HEK293T (cell line): ENCODE measurements around the gene CD69.

Experiments used
- CTCF ChIA-PET: fragments of 350-600 bp; formaldehyde crosslinking; extraction: SDS; loops from one replicate; lab custom pipeline; 2021; ENCODE audit warnings: antibody characterized with exemption, inconsistent platforms; lab: Yijun Ruan, JAX
- POLR2A ChIA-PET: fragments of 350-600 bp; formaldehyde crosslinking; extraction: SDS; loops from one replicate; lab custom pipeline; 2020; ENCODE audit warnings: antibody characterized with exemption, inconsistent platforms; lab: Yijun Ruan, JAX
- DNase-seq: peaks from one replicate; pipeline ENCODE4 v3.0.0; 2012; ENCODE audit warnings: mixed read lengths; ENCODE audit errors: extremely low spot score
- ARNT ChIP-seq: fragments of 450-650 bp; IDR thresholded peaks from 2 replicates; pipeline ENCODE4 v1.6.1; 2017; ENCODE audit warnings: mild to moderate bottlenecking
- BHLHE40 ChIP-seq: fragments of 450-650 bp; IDR thresholded peaks from 2 replicates; pipeline ENCODE4 v1.6.1; 2016; ENCODE audit warnings: mild to moderate bottlenecking, moderate library complexity, borderline replicate concordance
- CTBP1 ChIP-seq: fragments of 450-650 bp; IDR thresholded peaks from 2 replicates; pipeline ENCODE4 v1.6.1; 2016; ENCODE audit warnings: borderline replicate concordance
- ELF4 ChIP-seq: fragments of 450-650 bp; IDR thresholded peaks from 2 replicates; pipeline ENCODE4 v1.6.1; 2017; ENCODE audit warnings: antibody characterized with exemption
- FOXA1 ChIP-seq: fragments of 450-650 bp; IDR thresholded peaks from 2 replicates; pipeline ENCODE4 v1.6.1; 2016; ENCODE audit warnings: mild to moderate bottlenecking
- FOXK2 ChIP-seq: fragments of 450-650 bp; IDR thresholded peaks from 2 replicates; pipeline ENCODE4 v1.6.1; 2016; ENCODE audit warnings: mild to moderate bottlenecking
- FOXM1 ChIP-seq: fragments of 450-650 bp; IDR thresholded peaks from 2 replicates; pipeline ENCODE4 v1.6.1; 2017; ENCODE audit warnings: mild to moderate bottlenecking, borderline replicate concordance
- HDGF ChIP-seq: fragments of 450-650 bp; IDR thresholded peaks from 2 replicates; pipeline ENCODE4 v1.6.1; 2017; ENCODE audit warnings: antibody characterized with exemption, borderline replicate concordance
- L3MBTL2 ChIP-seq: fragments of 450-650 bp; conservative IDR thresholded peaks from 2 replicates; pipeline ENCODE4 v1.6.1; 2016; ENCODE audit warnings: mild to moderate bottlenecking
- LEF1 ChIP-seq: fragments of 450-650 bp; IDR thresholded peaks from 2 replicates; pipeline ENCODE4 v1.6.1; 2017; ENCODE audit warnings: mild to moderate bottlenecking, borderline replicate concordance
- NFRKB ChIP-seq: fragments of 450-650 bp; IDR thresholded peaks from 2 replicates; pipeline ENCODE4 v1.6.1; 2016; ENCODE audit warnings: mild to moderate bottlenecking, moderate library complexity
- PKNOX1 ChIP-seq: fragments of 450-650 bp; IDR thresholded peaks from 2 replicates; pipeline ENCODE4 v1.6.1; 2016
- SP1 ChIP-seq: fragments of 450-650 bp; IDR thresholded peaks from 2 replicates; pipeline ENCODE4 v1.6.1; 2017
- SUZ12 ChIP-seq: fragments of 450-650 bp; IDR thresholded peaks from 2 replicates; pipeline ENCODE4 v1.6.1; 2016; ENCODE audit warnings: mild to moderate bottlenecking
- TARDBP ChIP-seq: fragments of 450-650 bp; IDR thresholded peaks from 2 replicates; pipeline ENCODE4 v1.6.1; 2016
- ZNF384 ChIP-seq: fragments of 450-650 bp; IDR thresholded peaks from 2 replicates; pipeline ENCODE4 v1.6.1; 2016

The CD69 gene

GRCh38 chr12:9779209-9779608, 18.5 kb upstream of the CD69 start:
- POLR2A ChIA-PET = no interaction called here
- TF ChIP-seq ELF4 (no peak), PKNOX1 (no peak), NFRKB (no peak), SUZ12 (no peak), FOXA1 (no peak), L3MBTL2 (no peak), BHLHE40 (no peak), ZNF384 (no peak), ARNT (no peak), SP1 (no peak), CTBP1 (no peak), TARDBP (no peak), FOXK2 (no peak), LEF1 (no peak), FOXM1 (no peak), HDGF (no peak)
- DNase-seq = no peak
- CTCF ChIA-PET = no interaction called here

GRCh38 chr12:9776781-9777180, 16.1 kb upstream of the CD69 start:
- POLR2A ChIA-PET = no interaction called here
- TF ChIP-seq ARNT (no peak), ELF4 (no peak), FOXA1 (no peak), BHLHE40 (no peak), SUZ12 (no peak), CTBP1 (no peak), FOXK2 (no peak), HDGF (no peak), ZNF384 (no peak), FOXM1 (no peak), PKNOX1 (no peak), SP1 (no peak), LEF1 (no peak), L3MBTL2 (no peak), TARDBP (no peak), NFRKB (no peak)
- CTCF ChIA-PET = no interaction called here
- no peak for DNase-seq

GRCh38 chr12:9773216-9773877, 12.6 kb upstream of the CD69 start:
- POLR2A ChIA-PET = no interaction called here
- no peak for DNase-seq
- CTCF ChIA-PET = interaction anchor here (0.6 kb wide), 1 partner anchor 14 kb away, joined by 3 read pairs; no protein-coding TSS in a partner anchor
- no peak for TF ChIP-seq SUZ12
- no peak for TF ChIP-seq TARDBP
- TF ChIP-seq FOXM1 = no peak
- no peak for TF ChIP-seq CTBP1
- no peak for TF ChIP-seq BHLHE40
- no peak for TF ChIP-seq SP1
- TF ChIP-seq L3MBTL2 = no peak
- no peak for TF ChIP-seq PKNOX1
- TF ChIP-seq ARNT = no peak
- no peak for TF ChIP-seq FOXK2
- no peak for TF ChIP-seq ZNF384

GRCh38 chr12:9763025-9763424, 2.3 kb upstream of the CD69 start:
- ChIA-PET CTCF (interaction anchor here (3.0 kb wide), 1 partner anchor 12 kb away, joined by 10 read pairs; no protein-coding TSS in a partner anchor), POLR2A (no interaction called here)
- TF ChIP-seq HDGF (no peak), SP1 (no peak), ARNT (no peak), CTBP1 (no peak), FOXM1 (no peak), PKNOX1 (no peak), LEF1 (no peak), NFRKB (no peak), TARDBP (no peak), FOXA1 (no peak), FOXK2 (no peak), BHLHE40 (no peak)
- DNase-seq = no peak

GRCh38 chr12:9762369-9762768, 1.7 kb upstream of the CD69 start:
- ChIA-PET CTCF (interaction anchor here (0.5 to 3.0 kb wide), 2 partner anchors 12 to 272 kb away, joined by 3 to 10 read pairs; no protein-coding TSS in a partner anchor), POLR2A (no interaction called here)
- no peak for TF ChIP-seq CTBP1
- no peak for DNase-seq

GRCh38 chr12:9761419-9761781, 699 bp upstream of the CD69 start:
- ChIA-PET CTCF (interaction anchor here (3.0 kb wide), 1 partner anchor 11 kb away, joined by 10 read pairs; no protein-coding TSS in a partner anchor), POLR2A (no interaction called here)
- TF ChIP-seq NFRKB (no peak), PKNOX1 (no peak), SP1 (no peak), ZNF384 (no peak), L3MBTL2 (no peak), TARDBP (no peak), BHLHE40 (no peak), FOXK2 (no peak), FOXA1 (no peak), ARNT (no peak), HDGF (no peak), SUZ12 (no peak), CTBP1 (no peak), ELF4 (no peak), FOXM1 (no peak)
- no peak for DNase-seq
